A549 (cell line): ENCODE data around the gene ACOT7. TPM values are rescaled to one million over a fixed set of nuclear protein-coding genes. Genes with fewer than 3 reads are reported as not detected.

Experiments used
- ATAC-seq, 2 experiments: fragments of 200-7000 bp in 1 of 2; fragments of >200 bp in 1 of 2; cut with Nextera tagmentation in 1 of 2; cut with Tn5 transposase in 1 of 2; 3 replicates each; pipeline versions ENCODE4 v1.8.0 to v1.9.1; 2018 to 2020; ENCODE audit warnings: mild to moderate bottlenecking in 1 of 2, moderate library complexity in 1 of 2
- CTCF ChIA-PET: fragments of 300-600 bp; sonication (Branson Sonifier 250); formaldehyde crosslinking; extraction: SDS; loops from one replicate; lab custom pipeline; 2021; ENCODE audit warnings: antibody characterized with exemption, inconsistent platforms; lab: Yijun Ruan, JAX
- POLR2A ChIA-PET: fragments of 350-600 bp; formaldehyde crosslinking; extraction: SDS; loops from one replicate; lab custom pipeline; 2021; ENCODE audit warnings: antibody characterized with exemption, inconsistent platforms; lab: Yijun Ruan, JAX
- DNase-seq, 2 experiments: peaks; one replicate each; pipeline versions ENCODE4 v3.0.0 to v3.0.0-alpha.2; 2011 to 2016; ENCODE audit warnings: low read depth in 1 of 2, low spot score in 1 of 2
- FAIRE-seq: peaks from 2 replicates; lab custom pipeline; 2011; peaks lifted over from hg19 to GRCh38; lab: Jason Lieb, UNC
- H3K27ac ChIP-seq, 2 experiments: fragments of >200 bp; sonication (Bioruptor Twin); formaldehyde crosslinking; 3 replicates each; pipeline ENCODE4 v1.5.1; 2016 to 2017
- H3K4me1 ChIP-seq: fragments of >200 bp; sonication (Bioruptor Twin); formaldehyde crosslinking; 3 replicates; pipeline ENCODE4 v1.6.1; 2016
- H3K4me2 ChIP-seq: fragments of >200 bp; sonication (Bioruptor Twin); formaldehyde crosslinking; 3 replicates; pipeline ENCODE4 v1.6.1; 2016
- H3K4me3 ChIP-seq: fragments of >200 bp; sonication (Bioruptor Twin); formaldehyde crosslinking; 3 replicates; pipeline ENCODE4 v1.5.1; 2016
- H3K9me3 ChIP-seq: fragments of >200 bp; sonication (Bioruptor Twin); formaldehyde crosslinking; 3 replicates; pipeline ENCODE4 v1.6.1; 2016
- CBX2 ChIP-seq: fragments of 200-600 bp; sonication (generic); IDR thresholded peaks from 2 replicates; pipeline ENCODE4 v1.6.1; 2016; ENCODE audit warnings: low read depth, mild to moderate bottlenecking, borderline replicate concordance
- E2F6 ChIP-seq: IDR thresholded peaks from 2 replicates; pipeline ENCODE4 v1.6.1; 2012; ENCODE audit warnings: low read depth, borderline replicate concordance
- FOXS1 ChIP-seq: fragments of 250-450 bp; sonication (Bioruptor Pico); IDR thresholded peaks from 2 replicates; pipeline ENCODE4 v1.5.0; 2020; ENCODE audit warnings: mild to moderate bottlenecking, moderate library complexity
- HOXA7 ChIP-seq: fragments of 250-450 bp; sonication (Bioruptor Pico); IDR thresholded peaks from 2 replicates; pipeline ENCODE4 v1.5.0; 2020; ENCODE audit warnings: mild to moderate bottlenecking, moderate library complexity
- HOXB13 ChIP-seq: fragments of 250-450 bp; sonication (Bioruptor Pico); IDR thresholded peaks from 2 replicates; pipeline ENCODE4 v1.5.0; 2020; ENCODE audit warnings: low read depth, mild to moderate bottlenecking, moderate library complexity
- JUNB ChIP-seq: fragments of >200 bp; sonication (Bioruptor Twin); formaldehyde crosslinking; IDR thresholded peaks from 2 replicates; pipeline ENCODE4 v1.6.1; 2016
- KDM5A ChIP-seq: fragments of 200-600 bp; sonication (generic); IDR thresholded peaks from 2 replicates; pipeline ENCODE4 v1.6.1; 2016; ENCODE audit warnings: antibody characterized with exemption, mild to moderate bottlenecking
- MAFK ChIP-seq: fragments of 450-650 bp; IDR thresholded peaks from 2 replicates; pipeline ENCODE4 v1.6.1; 2014; ENCODE audit not compliant: partially characterized antibody
- NFE2L2 ChIP-seq: fragments of 150-350 bp; conservative IDR thresholded peaks from 2 replicates; pipeline ENCODE4 v1.6.1; 2014; ENCODE audit warnings: low read length
- RAD21 ChIP-seq, 2 experiments: fragments of >200 bp in 1 of 2; sonication (Bioruptor Twin) in 1 of 2; formaldehyde crosslinking in 1 of 2; IDR thresholded peaks in 1 of 2; conservative IDR thresholded peaks in 1 of 2; 2 replicates in 1 of 2; 3 replicates in 1 of 2; pipeline ENCODE4 v1.6.1; 2012 to 2018; ENCODE audit warnings: inconsistent platforms in 1 of 2
- SREBF2 ChIP-seq: fragments of 450-650 bp; IDR thresholded peaks from 2 replicates; pipeline ENCODE4 v1.6.1; 2014; ENCODE audit warnings: mild to moderate bottlenecking, moderate library complexity
- TFCP2L1 ChIP-seq: fragments of 250-450 bp; sonication (Bioruptor Pico); IDR thresholded peaks from 2 replicates; pipeline ENCODE4 v1.5.0; 2021; ENCODE audit warnings: mild to moderate bottlenecking
- ZC3H11A ChIP-seq: fragments of 450-650 bp; IDR thresholded peaks from 2 replicates; pipeline ENCODE4 v1.6.1; 2014; ENCODE audit warnings: antibody characterized with exemption, mild to moderate bottlenecking
- ZFP36 ChIP-seq: fragments of 450-650 bp; IDR thresholded peaks from 2 replicates; pipeline ENCODE4 v1.6.1; 2014; ENCODE audit warnings: borderline replicate concordance; ENCODE audit not compliant: partially characterized antibody
- WGBS: methylation state at CpG from one replicate; pipeline ENCODE4 v1.1.6; 2017; ENCODE audit errors: missing lambda C conversion rate; 5-methylcytosine and 5-hydroxymethylcytosine counted together
- polyA plus RNA-seq, 4 experiments: library from polyadenylated mRNA; depleted of rRNA in 3 of 4; stranded (reverse); fragments of >200 nt; fragmentation: RNase III in 1 of 4; extraction: RNeasy Plus Mini Kit Qiagen cat#74134 plus additional on column Dnase treatment in 1 of 4; gene quantifications; 2 replicates in 3 of 4; 3 replicates in 1 of 4; pipeline ENCODE4 v1.2.3, GENCODE V29; 2011 to 2017
- TF ChIP-seq, protein P1 (sequence below): fragments of 250-450 bp; sonication (Bioruptor Pico); IDR thresholded peaks from 2 replicates; pipeline ENCODE4 v1.5.0; 2021; ENCODE audit warnings: mild to moderate bottlenecking, moderate library complexity, borderline replicate concordance
- TF ChIP-seq, protein P2 (sequence below): fragments of 150-350 bp; IDR thresholded peaks from 2 replicates; pipeline ENCODE4 v1.6.1; 2014; ENCODE audit warnings: low read depth, mild to moderate bottlenecking, low read length

ACOT7 gene
- polyA plus RNA-seq, 2 of the 4 experiments (the other 2 are of a cell fraction) = 48.0 to 49.6 TPM

GRCh38 chr1:6332821-6333220, 60.7 kb downstream of the ACOT7 start:
- 89% methylated on average over 10 of the region's 10 CpGs for WGBS
- POLR2A ChIA-PET = no interaction called here
- H3K4me2 ChIP-seq = no peak overlapping the region
- H3K4me3 ChIP-seq = no peak overlapping the region
- no peak for TF ChIP-seq ZC3H11A
- TF ChIP-seq, all 56 proteins: peak for 0
- no peak for FAIRE-seq
- no peaks in the 10 kb centered on the region for H3K9me3 ChIP-seq
- H3K4me1 ChIP-seq = no peaks in the 10 kb centered on the region
- DNase-seq = no peak
- CTCF ChIA-PET = interaction anchor here (0.7 to 17.9 kb wide), 5 partner anchors 71 to 248 kb away, joined by 3 to 250 read pairs (median 3); partner anchors contain the start of gene HES3
- H3K27ac ChIP-seq = no peak overlapping the region
- ATAC-seq = no peak

DNA sequence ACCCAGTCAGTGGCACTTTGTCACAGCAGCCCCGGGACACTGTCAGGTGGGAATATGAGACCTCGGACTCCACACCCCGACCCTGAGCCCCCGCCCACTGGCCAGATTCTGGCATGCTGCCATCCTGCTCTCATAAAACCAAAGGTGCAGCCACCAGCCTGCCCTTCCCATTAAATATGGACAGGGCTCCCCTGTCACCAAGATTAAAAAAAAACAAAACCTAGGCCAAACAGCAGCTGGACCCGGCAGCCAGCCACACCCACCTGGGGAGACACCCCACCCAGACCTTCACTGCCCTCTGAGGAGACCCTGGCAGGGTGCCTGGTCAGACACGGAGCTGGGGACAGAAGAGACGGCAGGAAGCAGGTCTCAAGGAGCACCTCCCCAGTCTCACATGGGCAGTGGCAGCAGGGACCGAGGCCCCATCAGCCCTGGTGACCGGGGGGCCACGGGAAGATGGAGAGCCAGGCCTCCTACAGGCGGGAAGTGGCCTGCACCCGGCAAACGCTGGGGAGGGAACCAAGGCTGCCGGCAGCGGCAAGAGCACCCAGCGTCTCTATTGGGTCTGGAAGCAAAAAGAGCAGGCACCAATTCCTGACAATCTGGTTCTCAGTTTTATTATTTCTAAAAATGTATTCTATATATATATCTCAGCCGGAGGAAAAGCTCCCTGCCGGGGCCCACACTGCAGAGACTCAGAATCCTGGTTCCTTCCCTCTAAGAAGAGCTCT, 61.9 kb downstream of the ACOT7 start:
- CTCF ChIA-PET = interaction anchor here (0.7 to 17.9 kb wide), 6 partner anchors 12 to 273 kb away, joined by 3 to 250 read pairs (median 4); partner anchors contain the start of gene HES3
- no peaks in the 10 kb centered on the region for H3K9me3 ChIP-seq
- no peak for TF ChIP-seq HOXA7 (CRISPR knock-in tag)
- TF ChIP-seq, protein P1, sequence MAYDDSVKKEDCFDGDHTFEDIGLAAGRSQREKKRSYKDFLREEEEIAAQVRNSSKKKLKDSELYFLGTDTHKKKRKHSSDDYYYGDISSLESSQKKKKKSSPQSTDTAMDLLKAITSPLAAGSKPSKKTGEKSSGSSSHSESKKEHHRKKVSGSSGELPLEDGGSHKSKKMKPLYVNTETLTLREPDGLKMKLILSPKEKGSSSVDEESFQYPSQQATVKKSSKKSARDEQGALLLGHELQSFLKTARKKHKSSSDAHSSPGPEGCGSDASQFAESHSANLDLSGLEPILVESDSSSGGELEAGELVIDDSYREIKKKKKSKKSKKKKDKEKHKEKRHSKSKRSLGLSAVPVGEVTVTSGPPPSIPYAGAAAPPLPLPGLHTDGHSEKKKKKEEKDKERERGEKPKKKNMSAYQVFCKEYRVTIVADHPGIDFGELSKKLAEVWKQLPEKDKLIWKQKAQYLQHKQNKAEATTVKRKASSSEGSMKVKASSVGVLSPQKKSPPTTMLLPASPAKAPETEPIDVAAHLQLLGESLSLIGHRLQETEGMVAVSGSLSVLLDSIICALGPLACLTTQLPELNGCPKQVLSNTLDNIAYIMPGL = no peak
- TF ChIP-seq E2F6 = no peak
- TF ChIP-seq NFE2L2 = no peak
- TF ChIP-seq ZFP36 = no peak
- TF ChIP-seq, protein P2, sequence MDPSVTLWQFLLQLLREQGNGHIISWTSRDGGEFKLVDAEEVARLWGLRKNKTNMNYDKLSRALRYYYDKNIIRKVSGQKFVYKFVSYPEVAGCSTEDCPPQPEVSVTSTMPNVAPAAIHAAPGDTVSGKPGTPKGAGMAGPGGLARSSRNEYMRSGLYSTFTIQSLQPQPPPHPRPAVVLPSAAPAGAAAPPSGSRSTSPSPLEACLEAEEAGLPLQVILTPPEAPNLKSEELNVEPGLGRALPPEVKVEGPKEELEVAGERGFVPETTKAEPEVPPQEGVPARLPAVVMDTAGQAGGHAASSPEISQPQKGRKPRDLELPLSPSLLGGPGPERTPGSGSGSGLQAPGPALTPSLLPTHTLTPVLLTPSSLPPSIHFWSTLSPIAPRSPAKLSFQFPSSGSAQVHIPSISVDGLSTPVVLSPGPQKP = no peak
- no peak for TF ChIP-seq RAD21 (conservative IDR thresholded peaks at IDR 0.05 in 1 of 2, IDR thresholded peaks at IDR 0.05 in 1 of 2)
- TF ChIP-seq CBX2 = no peak
- no peak for TF ChIP-seq HOXB13

DNA sequence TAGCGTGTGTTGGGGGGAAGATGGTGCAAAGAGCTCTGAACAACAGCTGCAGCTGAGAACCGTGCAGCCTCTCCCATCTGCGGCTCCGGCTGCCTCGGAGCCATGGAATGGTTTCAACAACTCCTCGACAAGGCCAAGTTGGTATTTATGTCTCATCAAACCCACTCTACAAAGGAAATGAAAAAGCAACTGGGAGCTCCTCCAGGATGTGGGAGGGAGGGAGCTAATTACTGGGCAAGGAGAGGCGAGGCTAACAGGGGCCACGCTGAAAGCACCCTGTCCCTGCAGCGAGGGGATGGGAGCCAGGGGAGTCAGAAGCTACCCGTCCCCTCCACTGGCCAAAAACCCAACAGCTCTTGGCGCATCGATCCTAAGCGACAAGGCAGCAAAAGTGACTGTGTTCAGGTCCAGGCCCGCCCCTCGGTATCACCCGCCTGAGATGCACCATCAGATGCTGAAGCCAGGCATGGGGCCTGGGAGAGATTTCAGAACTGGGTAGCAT, 63.1 kb downstream of the ACOT7 start:
- no peaks in the 10 kb centered on the region for H3K4me1 ChIP-seq
- no peak overlapping the region for H3K27ac ChIP-seq
- ATAC-seq = no peak
- H3K4me3 ChIP-seq = no peak overlapping the region
- no peak overlapping the region for H3K4me2 ChIP-seq
- ChIA-PET CTCF (interaction anchor here (1.1 to 17.9 kb wide), 3 partner anchors 13 to 126 kb away, joined by 4 to 250 read pairs (median 5); partner anchors contain the start of gene HES3), POLR2A (no interaction called here)
- FAIRE-seq = no peak
- WGBS = 90% methylated on average over 16 of the region's 16 CpGs
- H3K9me3 ChIP-seq = no peaks in the 10 kb centered on the region
- no peak for DNase-seq
- TF ChIP-seq SREBF2 (no peak), TFCP2L1 (CRISPR knock-in tag) (no peak), FOXS1 (CRISPR knock-in tag) (no peak), JUNB (no peak), KDM5A (no peak), MAFK (no peak)
- TF ChIP-seq, all 56 proteins: peak for 0

More for the DNA sequence above, 61.9 kb downstream of the ACOT7 start:
- no peak overlapping the region for H3K4me2 ChIP-seq
- FAIRE-seq (no peak), ATAC-seq (no peak), DNase-seq (no peak)
- 90% methylated on average over 13 of the region's 18 CpGs for WGBS
- no peak overlapping the region for H3K4me3 ChIP-seq
- no peak overlapping the region for H3K27ac ChIP-seq
- no peaks in the 10 kb centered on the region for H3K4me1 ChIP-seq
- POLR2A ChIA-PET = interaction anchor here (0.6 kb wide), 1 partner anchor 62 kb away, joined by 3 read pairs; the partner anchor contains the start of gene ACOT7
